HepG2 (cell line): Measurements from ENCODE around the gene LRRC28. TPM values are rescaled to one million over a fixed set of nuclear protein-coding genes. Genes with fewer than 3 reads are reported as not detected.

ENCODE experiments used
- CBX1 ChIP-seq: IDR thresholded peaks from one replicate; pipeline ENCODE4 v1.6.1; 2016; ENCODE audit warnings: antibody characterized with exemption, low read depth
- FOXK1 ChIP-seq: sonication (generic); formaldehyde crosslinking; IDR thresholded peaks from 2 replicates; pipeline ENCODE4 v1.4.0; 2020; ENCODE audit warnings: low read depth, missing genetic modification reagents, borderline replicate concordance
- GABPA ChIP-seq, 2 experiments: IDR thresholded peaks; 2 replicates each; pipeline ENCODE4 v1.6.1; 2011 to 2016; ENCODE audit warnings: low read depth in 2 of 2, low read length in 1 of 2, missing biosample characterization in 1 of 2, missing genetic modification characterization in 1 of 2
- KAT8 ChIP-seq: IDR thresholded peaks from 2 replicates; pipeline ENCODE4 v1.6.1; 2016; ENCODE audit warnings: missing genetic modification reagents, missing compliant biosample characterization
- NFYB ChIP-seq: sonication (generic); formaldehyde crosslinking; IDR thresholded peaks from 2 replicates; pipeline ENCODE4 v1.4.0; 2020; ENCODE audit warnings: missing genetic modification reagents
- PAX8 ChIP-seq: sonication (generic); formaldehyde crosslinking; IDR thresholded peaks from 2 replicates; pipeline ENCODE4 v1.8.0; 2022; ENCODE audit warnings: mild to moderate bottlenecking, missing genetic modification reagents, borderline replicate concordance
- RBM39 ChIP-seq: fragments of 200-400 bp; formaldehyde crosslinking; IDR thresholded peaks from one replicate; pipeline ENCODE4 v1.6.1; 2018; ENCODE audit warnings: antibody characterized with exemption, mild to moderate bottlenecking, low read depth, low read length; ENCODE audit not compliant: poor library complexity, severe bottlenecking
- RERE ChIP-seq: IDR thresholded peaks from 2 replicates; pipeline ENCODE4 v1.6.1; 2016; ENCODE audit warnings: low read depth, missing genetic modification reagents, missing compliant biosample characterization
- RXRA ChIP-seq: sonication (generic); formaldehyde crosslinking; IDR thresholded peaks from 2 replicates; pipeline ENCODE4 v1.5.1; 2020; ENCODE audit warnings: missing genetic modification reagents
- SAFB2 ChIP-seq: sonication (generic); formaldehyde crosslinking; IDR thresholded peaks from 2 replicates; pipeline ENCODE4 v1.5.1; 2020; ENCODE audit warnings: missing genetic modification reagents, low read depth, mild to moderate bottlenecking, borderline replicate concordance
- SMC3 ChIP-seq: IDR thresholded peaks from 2 replicates; pipeline ENCODE4 v1.6.1; 2011; ENCODE audit warnings: low read length, improper control_type of control experiment
- TBP ChIP-seq: sonication (generic); formaldehyde crosslinking; IDR thresholded peaks from 2 replicates; pipeline ENCODE4 v1.5.0; 2020; ENCODE audit warnings: missing genetic modification reagents
- XRCC5 ChIP-seq: fragments of 200-400 bp; formaldehyde crosslinking; optimal IDR thresholded peaks from 2 replicates; pipeline ENCODE3; 2017; ENCODE audit warnings: mild to moderate bottlenecking, low read length
- ZNF124 ChIP-seq: sonication (generic); formaldehyde crosslinking; IDR thresholded peaks from 2 replicates; pipeline ENCODE4 v1.4.0; 2020; ENCODE audit warnings: missing genetic modification reagents
- ZNF143 ChIP-seq: sonication (generic); formaldehyde crosslinking; IDR thresholded peaks from 2 replicates; pipeline ENCODE4 v1.4.0; 2020; ENCODE audit warnings: missing genetic modification reagents
- ZNF33B ChIP-seq: sonication (generic); formaldehyde crosslinking; IDR thresholded peaks from 2 replicates; pipeline ENCODE4 v1.5.1; 2020; ENCODE audit warnings: mild to moderate bottlenecking, missing genetic modification reagents
- ZNF749 ChIP-seq: sonication (generic); formaldehyde crosslinking; IDR thresholded peaks from 2 replicates; pipeline ENCODE4 v1.8.0; 2022; ENCODE audit warnings: mild to moderate bottlenecking, missing genetic modification reagents, moderate library complexity, borderline replicate concordance
- ZNF891 ChIP-seq: sonication (generic); formaldehyde crosslinking; IDR thresholded peaks from 2 replicates; pipeline ENCODE4 v1.5.0; 2020; ENCODE audit warnings: mild to moderate bottlenecking, missing genetic modification reagents
- polyA plus RNA-seq, 8 experiments: library from polyadenylated mRNA; depleted of rRNA in 3 of 8; stranded (reverse) in 7 of 8; unstranded in 1 of 8; fragments of >200 nt; fragmentation: Illumina TruSeq in 4 of 8; extraction: Trizol in 4 of 8; gene quantifications; 2 replicates each; pipeline versions ENCODE4 v1.2.1 to v1.2.3, GENCODE V29; 2011 to 2016; ENCODE audit warnings: low read depth in 4 of 8, missing spikeins in 1 of 8, mixed read lengths in 1 of 8; ENCODE audit not compliant: insufficient read depth in 1 of 8
- total RNA-seq, 5 experiments: library from RNA; depleted of rRNA; stranded (reverse); fragments of >200 nt; fragmentation: Illumina TruSeq; extraction: Trizol; gene quantifications; 2 replicates each; pipeline ENCODE4 v1.2.3, GENCODE V29; 2016; ENCODE audit warnings: low read depth in 1 of 5
- TF ChIP-seq, protein P1 (sequence below): sonication (generic); formaldehyde crosslinking; conservative IDR thresholded peaks from 2 replicates; pipeline ENCODE4 v1.8.1; 2023; ENCODE audit warnings: missing genetic modification reagents
- TF ChIP-seq, protein P2 (sequence below): sonication (generic); formaldehyde crosslinking; IDR thresholded peaks from 2 replicates; pipeline ENCODE4 v1.8.0; 2022; ENCODE audit warnings: missing genetic modification reagents, mild to moderate bottlenecking, inconsistent platforms, borderline replicate concordance
- TF ChIP-seq, protein P3 (sequence below): sonication (generic); formaldehyde crosslinking; IDR thresholded peaks from 2 replicates; pipeline ENCODE4 v1.4.0; 2020; ENCODE audit warnings: mild to moderate bottlenecking, missing genetic modification reagents

LRRC28 gene
- total and polyA plus RNA-seq, 2 of the 13 experiments (the other 11 are each of a cell fraction or from before 2014, with no cell fraction given), result 17.5 to 21.3 TPM

DNA sequence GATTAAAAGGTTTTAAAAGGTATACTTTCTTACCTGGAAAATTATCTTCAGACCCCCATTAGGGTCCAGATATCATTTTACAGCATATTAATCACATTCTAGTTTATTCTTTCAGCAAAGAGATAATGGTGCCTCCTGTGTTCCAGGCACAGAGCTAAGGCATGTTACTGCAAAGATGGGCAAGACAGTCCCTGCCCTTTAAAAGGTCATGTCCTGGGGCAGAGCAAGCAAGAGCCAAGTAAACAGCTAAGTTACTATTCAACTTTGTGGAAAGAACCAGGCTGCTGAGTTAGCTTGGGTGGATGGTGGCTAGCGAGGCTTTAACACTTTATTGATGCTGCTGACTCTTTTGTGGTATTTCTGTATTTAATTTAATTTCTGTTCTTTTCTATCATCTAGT, 75.0 kb downstream of the LRRC28 start (continued):
- TF ChIP-seq, protein P1, sequence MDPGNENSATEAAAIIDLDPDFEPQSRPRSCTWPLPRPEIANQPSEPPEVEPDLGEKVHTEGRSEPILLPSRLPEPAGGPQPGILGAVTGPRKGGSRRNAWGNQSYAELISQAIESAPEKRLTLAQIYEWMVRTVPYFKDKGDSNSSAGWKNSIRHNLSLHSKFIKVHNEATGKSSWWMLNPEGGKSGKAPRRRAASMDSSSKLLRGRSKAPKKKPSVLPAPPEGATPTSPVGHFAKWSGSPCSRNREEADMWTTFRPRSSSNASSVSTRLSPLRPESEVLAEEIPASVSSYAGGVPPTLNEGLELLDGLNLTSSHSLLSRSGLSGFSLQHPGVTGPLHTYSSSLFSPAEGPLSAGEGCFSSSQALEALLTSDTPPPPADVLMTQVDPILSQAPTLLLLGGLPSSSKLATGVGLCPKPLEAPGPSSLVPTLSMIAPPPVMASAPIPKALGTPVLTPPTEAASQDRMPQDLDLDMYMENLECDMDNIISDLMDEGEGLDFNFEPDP (CRISPR knock-in tag), result no peak
- TF ChIP-seq GABPA (IDR thresholded peaks at IDR 0.05; ENCODE audit: low read depth, low read length), result no peak
- TF ChIP-seq GABPA (CRISPR knock-in tag; IDR thresholded peaks at IDR 0.05; ENCODE audit: low read depth), result no peak
- no peak for TF ChIP-seq RERE
- no peak for TF ChIP-seq TBP (CRISPR knock-in tag)
- no peak for TF ChIP-seq PAX8 (CRISPR knock-in tag)
- TF ChIP-seq SMC3, result no peak
- TF ChIP-seq RXRA, result peak; percentile 79; the same call in 1 of the 2 replicates
- TF ChIP-seq FOXK1 (CRISPR knock-in tag), result peak; percentile 67; the same call in 1 of the 2 replicates
- no peak for TF ChIP-seq RBM39
- TF ChIP-seq, protein P2, sequence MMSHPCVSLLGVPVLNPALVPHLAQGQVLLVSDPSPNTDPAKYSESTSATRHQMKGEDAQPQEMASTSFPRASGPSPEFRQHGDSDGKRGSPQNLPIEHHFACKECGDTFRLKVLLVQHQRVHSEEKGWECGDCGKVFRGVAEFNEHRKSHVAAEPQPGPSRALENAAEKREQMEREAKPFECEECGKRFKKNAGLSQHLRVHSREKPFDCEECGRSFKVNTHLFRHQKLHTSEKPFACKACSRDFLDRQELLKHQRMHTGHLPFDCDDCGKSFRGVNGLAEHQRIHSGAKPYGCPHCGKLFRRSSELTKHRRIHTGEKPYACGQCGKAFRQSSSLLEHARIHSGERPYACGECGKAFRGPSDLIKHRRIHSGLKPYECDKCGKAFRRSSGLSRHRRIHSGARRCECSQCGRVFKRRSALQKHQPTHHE (CRISPR knock-in tag), result no peak
- TF ChIP-seq ZNF891, result no peak
- TF ChIP-seq CBX1, result no peak
- no peak for TF ChIP-seq SAFB2 (CRISPR knock-in tag)
- TF ChIP-seq NFYB, result no peak
- no peak for TF ChIP-seq ZNF124 (CRISPR knock-in tag)
- no peak for TF ChIP-seq ZNF143 (CRISPR knock-in tag)
- TF ChIP-seq, protein P3, sequence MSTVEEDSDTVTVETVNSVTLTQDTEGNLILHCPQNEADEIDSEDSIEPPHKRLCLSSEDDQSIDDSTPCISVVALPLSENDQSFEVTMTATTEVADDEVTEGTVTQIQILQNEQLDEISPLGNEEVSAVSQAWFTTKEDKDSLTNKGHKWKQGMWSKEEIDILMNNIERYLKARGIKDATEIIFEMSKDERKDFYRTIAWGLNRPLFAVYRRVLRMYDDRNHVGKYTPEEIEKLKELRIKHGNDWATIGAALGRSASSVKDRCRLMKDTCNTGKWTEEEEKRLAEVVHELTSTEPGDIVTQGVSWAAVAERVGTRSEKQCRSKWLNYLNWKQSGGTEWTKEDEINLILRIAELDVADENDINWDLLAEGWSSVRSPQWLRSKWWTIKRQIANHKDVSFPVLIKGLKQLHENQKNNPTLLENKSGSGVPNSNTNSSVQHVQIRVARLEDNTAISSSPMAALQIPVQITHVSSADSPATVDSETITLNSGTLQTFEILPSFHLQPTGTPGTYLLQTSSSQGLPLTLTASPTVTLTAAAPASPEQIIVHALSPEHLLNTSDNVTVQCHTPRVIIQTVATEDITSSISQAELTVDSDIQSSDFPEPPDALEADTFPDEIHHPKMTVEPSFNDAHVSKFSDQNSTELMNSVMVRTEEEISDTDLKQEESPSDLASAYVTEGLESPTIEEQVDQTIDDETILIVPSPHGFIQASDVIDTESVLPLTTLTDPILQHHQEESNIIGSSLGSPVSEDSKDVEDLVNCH (CRISPR knock-in tag), result no peak
- no peak for TF ChIP-seq ZNF33B (CRISPR knock-in tag)
- TF ChIP-seq XRCC5, result no peak
- no peak for TF ChIP-seq ZNF749 (CRISPR knock-in tag)
- peak; percentile 52; the same call in 1 of the 2 replicates for TF ChIP-seq KAT8 (CRISPR knock-in tag)
